Amniotic stem cell (primary cell): ENCODE data around the gene COL4A2.
"Not testable (repeated sequence)": the region's sequence is repeated elsewhere in the genome, so short reads cannot be mapped to it uniquely, and the experiment has no call there.

Source experiments
- DNase-seq: peaks from one replicate; lab custom pipeline; 2025; lab: John Stamatoyannopoulos, UW

Gene COL4A2

GRCh38 chr13:110476220-110476617 is 169.1 kb downstream of the COL4A2 start:
- DNase-seq: no peak

- DNase-seq: no peak
Measured at GRCh38 chr13:110477706-110478245, 170.7 kb downstream of the COL4A2 start.

GRCh38 chr13:110478405-110479214 is 171.5 kb downstream of the COL4A2 start:
- no peak for DNase-seq

- DNase-seq: no peak
Measured at GRCh38 chr13:110479215-110479545, 172.1 kb downstream of the COL4A2 start.

DNA sequence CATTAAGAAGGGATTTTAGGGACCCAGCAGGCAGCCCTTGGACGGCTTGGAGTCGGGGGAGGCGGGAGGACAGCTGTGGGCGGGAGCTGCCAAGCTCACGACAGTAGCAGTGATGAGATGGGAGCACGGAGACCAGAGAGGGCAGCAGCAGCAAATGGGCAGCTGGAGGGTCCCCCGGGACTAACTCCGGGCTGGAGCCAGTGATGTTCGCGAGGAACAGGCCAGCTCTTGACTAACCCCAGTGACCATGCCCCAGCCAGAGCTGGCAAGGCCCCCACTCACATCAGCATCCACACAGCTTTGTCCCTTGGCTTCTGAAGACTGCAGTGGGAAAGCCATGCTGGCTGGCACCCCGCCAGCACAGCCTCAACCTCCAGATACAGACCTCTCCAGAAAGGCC is 172.6 kb downstream of the COL4A2 start:
- no peak for DNase-seq

DNA sequence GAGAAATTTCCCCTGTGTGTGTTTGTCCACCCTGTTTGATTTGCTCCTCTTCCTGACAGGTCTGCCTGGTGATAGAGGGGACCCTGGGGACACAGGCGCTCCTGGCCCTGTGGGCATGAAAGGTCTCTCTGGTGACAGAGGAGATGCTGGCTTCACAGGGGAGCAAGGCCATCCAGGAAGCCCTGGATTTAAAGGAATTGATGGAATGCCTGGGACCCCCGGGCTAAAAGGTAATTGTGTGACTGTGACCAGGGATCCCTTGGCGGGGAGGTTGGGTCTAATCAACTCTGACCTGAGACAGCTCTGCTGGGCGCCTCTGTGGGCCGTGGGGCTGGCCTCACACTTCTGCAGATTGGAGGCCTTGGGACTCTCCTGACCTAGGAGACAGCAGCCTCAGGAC is 173.1 kb downstream of the COL4A2 start:
- no peak for DNase-seq

DNA sequence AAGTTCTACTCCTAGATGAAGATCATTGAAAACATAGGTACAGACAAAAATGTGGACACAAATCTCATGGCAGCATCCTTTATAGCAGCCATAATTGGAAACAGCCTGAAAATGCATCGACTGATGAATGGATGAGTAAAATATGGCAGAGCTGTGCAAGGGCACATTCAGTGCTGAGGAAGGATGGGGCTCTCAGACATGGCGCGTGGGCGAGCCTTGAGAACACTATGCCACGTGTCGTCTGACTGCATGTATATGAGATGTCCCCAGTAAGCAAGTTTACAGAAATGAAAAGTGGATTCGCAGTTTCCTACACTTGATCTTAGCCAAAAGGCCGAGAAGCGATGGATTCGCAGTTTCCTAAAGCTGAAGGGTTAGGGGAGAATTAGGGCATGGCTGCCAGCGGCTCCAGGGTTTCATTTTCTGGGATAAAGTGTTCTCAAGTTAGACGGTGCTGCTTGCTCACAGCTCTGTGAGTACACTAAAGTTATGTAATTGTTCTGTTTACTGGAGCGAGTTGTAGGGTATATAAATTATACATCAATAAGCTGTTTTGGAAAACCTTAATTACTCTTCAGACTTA is 176.4 kb downstream of the COL4A2 start:
- no peak for DNase-seq

GRCh38 chr13:110484290-110485048 is 177.4 kb downstream of the COL4A2 start:
- no peak for DNase-seq

DNA sequence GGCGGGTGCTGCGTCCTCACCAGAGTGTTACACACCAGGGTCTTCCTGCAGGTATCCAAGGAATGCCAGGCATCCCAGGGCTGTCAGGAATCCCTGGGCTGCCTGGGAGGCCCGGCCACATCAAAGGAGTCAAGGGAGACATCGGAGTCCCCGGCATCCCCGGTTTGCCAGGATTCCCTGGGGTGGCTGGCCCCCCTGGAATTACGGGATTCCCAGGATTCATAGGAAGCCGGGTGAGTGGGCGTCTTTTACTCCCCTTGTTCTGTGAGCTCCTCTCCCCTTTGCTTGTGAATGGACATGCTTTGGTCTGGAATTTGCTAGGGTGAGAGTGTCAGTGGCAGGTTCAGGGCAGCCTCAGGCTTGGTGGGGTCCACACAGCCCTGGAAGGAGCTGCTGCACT is 178.5 kb downstream of the COL4A2 start:
- no peak for DNase-seq

- DNase-seq: no peak
Measured at GRCh38 chr13:110486061-110486715, 179.1 kb downstream of the COL4A2 start.

DNA sequence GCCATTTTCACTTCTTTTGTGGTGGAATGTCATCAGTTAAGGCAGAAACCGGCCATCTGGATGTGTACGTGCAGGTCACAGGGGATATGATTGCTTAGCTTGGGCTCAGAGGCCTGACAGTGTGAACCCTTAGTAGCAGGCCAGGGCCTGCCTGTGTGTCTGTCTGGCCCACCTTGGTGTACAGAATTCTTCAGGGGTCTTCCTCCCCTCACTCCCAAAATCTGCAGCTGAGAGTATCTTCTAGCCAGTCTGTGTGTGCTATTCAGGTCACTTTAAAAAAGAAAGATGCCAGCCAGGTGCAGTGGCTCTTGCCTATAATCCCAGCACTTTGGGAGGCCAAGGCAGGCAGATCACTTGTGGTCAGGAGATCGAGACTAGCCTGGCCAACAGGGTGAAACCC is 179.8 kb downstream of the COL4A2 start:
- DNase-seq: not testable (repeated sequence)

DNA sequence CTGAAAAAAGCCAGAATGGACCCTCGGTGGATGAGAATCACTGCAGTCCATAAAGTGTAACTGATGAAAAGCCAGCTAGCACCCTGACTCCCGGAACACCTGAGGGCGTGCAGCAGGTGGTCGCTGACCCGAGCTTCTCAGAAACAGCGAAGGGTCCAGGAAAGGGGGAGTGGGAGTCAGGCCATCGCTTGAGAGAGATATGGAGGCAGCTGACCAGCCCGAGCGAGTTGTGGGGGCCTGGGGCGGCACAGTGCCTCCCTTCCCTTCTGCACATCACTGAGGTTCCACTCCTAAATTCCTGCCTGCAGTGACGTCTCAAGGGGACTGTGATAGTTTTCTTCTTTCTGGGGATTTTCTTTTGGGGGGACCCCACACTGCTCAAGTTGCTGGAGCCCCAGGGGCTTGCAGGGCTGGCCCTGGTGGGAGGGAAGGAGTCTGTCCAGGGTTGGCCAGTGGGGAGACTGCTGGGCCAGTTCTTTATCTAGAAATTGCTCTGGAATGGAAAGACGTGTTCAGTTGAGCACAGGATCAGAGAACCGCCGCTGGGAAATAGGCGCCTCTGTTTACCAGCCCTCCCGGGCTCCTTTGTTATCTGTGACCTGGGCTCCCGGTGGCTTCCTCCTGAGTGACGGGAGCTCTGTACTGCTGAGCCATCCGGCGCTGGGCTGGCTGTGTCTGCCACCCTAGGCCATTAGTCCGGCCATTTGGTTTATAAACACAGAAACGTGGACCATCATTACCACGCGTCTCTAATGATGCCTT is 183.1 kb downstream of the COL4A2 start:
- DNase-seq: no peak

GRCh38 chr13:110491869-110492678 is 185.0 kb downstream of the COL4A2 start:
- no peak for DNase-seq

GRCh38 chr13:110492679-110493593 is 185.9 kb downstream of the COL4A2 start:
- DNase-seq: no peak

DNA sequence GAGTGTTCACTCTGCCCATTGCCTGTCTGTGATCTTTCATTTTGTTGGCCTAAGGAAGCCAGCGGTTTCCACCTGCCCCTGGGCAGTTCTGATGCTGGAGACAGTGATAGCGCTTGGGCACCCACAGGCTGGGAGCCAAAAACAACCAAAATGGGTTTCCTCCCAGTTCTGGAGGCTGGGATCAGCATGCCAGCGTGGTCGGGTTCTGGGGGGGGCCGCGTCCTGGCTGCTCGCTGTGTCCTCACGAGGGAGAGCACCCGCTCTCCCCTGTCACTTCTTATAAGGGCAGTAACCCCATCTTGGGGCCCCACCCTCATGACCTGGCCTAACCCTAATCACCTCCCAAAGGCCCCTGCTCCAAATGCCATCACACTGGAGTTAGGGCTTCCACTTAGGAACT is 186.5 kb downstream of the COL4A2 start:
- DNase-seq: no peak

GRCh38 chr13:110495376-110495775 is 188.3 kb downstream of the COL4A2 start:
- DNase-seq: no peak

GRCh38 chr13:110495881-110496280 is 188.8 kb downstream of the COL4A2 start:
- no peak for DNase-seq

DNA sequence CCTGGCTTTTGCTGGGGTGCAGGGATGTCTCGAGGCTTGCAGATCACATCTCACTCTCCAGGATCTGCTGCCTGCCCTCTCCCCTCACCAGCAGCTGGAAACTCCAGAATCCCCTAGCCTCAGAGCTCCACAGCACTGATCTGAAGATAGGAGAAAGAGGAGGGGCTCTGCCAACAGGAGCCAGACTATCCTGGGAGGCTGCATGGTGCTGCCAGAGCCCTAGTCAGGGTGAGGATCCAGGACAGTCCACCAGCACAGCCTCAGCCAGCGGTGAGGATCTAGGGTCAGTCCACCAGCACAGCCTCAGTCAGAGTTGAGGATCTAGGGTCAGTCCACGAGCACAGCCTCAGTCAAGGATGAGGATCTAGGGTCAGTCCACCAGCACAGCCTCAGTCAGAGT is 189.2 kb downstream of the COL4A2 start:
- DNase-seq: no peak

GRCh38 chr13:110497003-110497402 is 189.9 kb downstream of the COL4A2 start:
- DNase-seq: no peak

- DNase-seq: not testable (repeated sequence)
Measured at GRCh38 chr13:110497896-110498295, 190.8 kb downstream of the COL4A2 start.
